ENCODE results near the gene HMGN4. TPM values are rescaled to one million over a fixed set of nuclear protein-coding genes. Genes with fewer than 3 reads are reported as not detected.

The HMGN4 gene
- total RNA-seq, 2 experiments from 2014 or later, result 22.7 to 24.8 TPM

DNA sequence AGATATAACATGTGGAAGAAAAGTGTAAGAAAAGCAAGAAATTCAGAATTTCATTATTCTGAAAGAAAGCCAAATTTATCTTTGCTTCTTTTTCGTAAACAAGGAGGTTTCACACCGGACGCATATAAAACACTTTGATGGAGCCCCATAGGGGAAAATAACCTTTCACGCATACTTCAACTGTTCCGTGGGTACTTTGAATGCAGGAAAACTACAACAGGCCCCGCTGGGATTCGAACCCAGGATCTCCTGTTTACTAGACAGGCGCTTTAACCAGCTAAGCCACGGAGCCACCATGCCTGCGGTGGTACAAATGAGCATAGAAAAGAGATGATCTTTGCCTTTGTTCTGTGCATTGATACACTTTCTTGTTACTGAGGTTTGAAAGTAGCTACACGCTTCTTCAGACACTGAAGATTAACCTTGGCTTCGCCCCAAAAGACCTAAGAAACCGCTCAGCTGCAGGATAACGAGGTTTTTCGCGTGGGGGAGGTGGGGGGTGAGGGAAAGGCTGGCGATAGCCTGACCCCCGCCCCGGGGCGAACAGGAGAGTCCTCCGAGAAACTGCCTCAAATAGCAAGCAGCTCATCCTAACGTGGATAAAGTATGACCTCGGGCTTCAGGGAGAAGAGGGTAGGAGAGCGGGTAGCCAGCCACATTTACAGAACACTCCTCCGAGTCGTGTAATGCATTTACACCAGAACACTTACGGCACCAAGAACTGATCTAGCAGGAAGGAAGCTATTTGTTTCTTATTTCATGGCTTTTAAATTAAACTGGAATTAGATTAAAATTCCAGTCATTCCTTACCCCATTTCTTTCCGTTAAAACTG lies 5.3 kb upstream of the HMGN4 start:
- peaks cover 6% of the 10 kb centered on the region for H3K9me3 Mint-ChIP-seq
- intact Hi-C loops (cut with DNase I, micrococcal nuclease), result loop anchor here in 1 of 2 experiments (1.0 to 10.0 kb wide), 3 partner anchors 12 to 942 kb away; partner anchors contain the start of gene ZNF184
- TF ChIP-seq, protein P1, sequence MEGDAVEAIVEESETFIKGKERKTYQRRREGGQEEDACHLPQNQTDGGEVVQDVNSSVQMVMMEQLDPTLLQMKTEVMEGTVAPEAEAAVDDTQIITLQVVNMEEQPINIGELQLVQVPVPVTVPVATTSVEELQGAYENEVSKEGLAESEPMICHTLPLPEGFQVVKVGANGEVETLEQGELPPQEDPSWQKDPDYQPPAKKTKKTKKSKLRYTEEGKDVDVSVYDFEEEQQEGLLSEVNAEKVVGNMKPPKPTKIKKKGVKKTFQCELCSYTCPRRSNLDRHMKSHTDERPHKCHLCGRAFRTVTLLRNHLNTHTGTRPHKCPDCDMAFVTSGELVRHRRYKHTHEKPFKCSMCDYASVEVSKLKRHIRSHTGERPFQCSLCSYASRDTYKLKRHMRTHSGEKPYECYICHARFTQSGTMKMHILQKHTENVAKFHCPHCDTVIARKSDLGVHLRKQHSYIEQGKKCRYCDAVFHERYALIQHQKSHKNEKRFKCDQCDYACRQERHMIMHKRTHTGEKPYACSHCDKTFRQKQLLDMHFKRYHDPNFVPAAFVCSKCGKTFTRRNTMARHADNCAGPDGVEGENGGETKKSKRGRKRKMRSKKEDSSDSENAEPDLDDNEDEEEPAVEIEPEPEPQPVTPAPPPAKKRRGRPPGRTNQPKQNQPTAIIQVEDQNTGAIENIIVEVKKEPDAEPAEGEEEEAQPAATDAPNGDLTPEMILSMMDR (IDR thresholded peaks at IDR 0.05), result no peak

DNA sequence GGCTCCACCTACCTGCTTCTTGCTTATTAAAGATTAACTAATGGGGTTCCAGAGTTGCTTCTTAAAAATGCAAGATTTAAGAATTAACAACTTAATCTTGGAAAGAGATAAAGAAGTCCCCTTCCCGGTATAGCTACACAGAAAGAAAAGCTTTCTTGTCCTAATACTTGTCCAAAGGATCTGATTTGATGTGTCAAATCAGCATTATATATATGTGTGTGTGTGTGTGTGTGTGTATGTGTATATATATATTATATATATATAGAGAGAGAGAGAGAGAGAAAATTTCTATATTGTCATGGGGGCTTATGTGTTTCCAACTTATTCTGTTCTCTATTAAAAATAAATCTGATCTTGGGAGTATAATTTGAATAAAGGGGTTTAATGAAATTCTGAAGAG lies 4.6 kb upstream of the HMGN4 start:
- Mint-ChIP-seq H3K4me1 (ENCODE audit: low read depth) (peaks cover 51% of the 10 kb centered on the region), H3K27ac (peak overlapping the region; percentile 97), H3K36me3 (ENCODE audit: low read depth) (peaks cover 41% of the 10 kb centered on the region), H3K4me3 (peak overlapping the region; percentile 98), H3K9me3 (peaks cover 6% of the 10 kb centered on the region), H3K27me3 (peaks cover 19% of the 10 kb centered on the region)
- intact Hi-C loops (cut with DNase I, micrococcal nuclease), result loop anchor here in 1 of 2 experiments (2.0 to 10.0 kb wide), 2 partner anchors 59 to 941 kb away; partner anchors contain the start of gene ZNF184
- H3K36me3 ChIP-seq (ENCODE audit: insufficient read depth, low read length), result no peaks in the 10 kb centered on the region
- DNase-seq (no peak), ATAC-seq (ENCODE audit: poor library complexity) (no peak)
- H3K27ac ChIP-seq (ENCODE audit: low read depth in 1 of 2, low read length in 2 of 2), result peak overlapping the region in 1 of 2 donors; percentile 20
- ChIA-PET CTCF (interaction anchor here (0.8 to 3.1 kb wide), 7 partner anchors 12 to 192 kb away, joined by 3 to 15 read pairs (median 4); no protein-coding TSS in a partner anchor), POLR2A (interaction anchor here (0.6 to 2.8 kb wide), 37 partner anchors 9 to 600 kb away, joined by 3 to 40 read pairs (median 5); partner anchors contain the start of gene BTN1A1)
- H3K4me3 ChIP-seq (ENCODE audit: low read length), result peak overlapping the region; percentile 72
- H3K27me3 ChIP-seq (ENCODE audit: control insufficient read depth in 1 of 2, insufficient read depth in 2 of 2, low read length in 2 of 2), result no peaks in the 10 kb centered on the region
- H3K4me1 ChIP-seq (ENCODE audit: insufficient read depth, low read length), result peaks cover 30% of the 10 kb centered on the region
- TF ChIP-seq, protein P1 (IDR thresholded peaks at IDR 0.05), result no peak
- no peaks in the 10 kb centered on the region for H3K9me3 ChIP-seq (ENCODE audit: control insufficient read depth in 1 of 2, insufficient read depth in 1 of 2, low read length in 2 of 2)

More for the DNA sequence above, 5.3 kb upstream of the HMGN4 start:
- Mint-ChIP-seq H3K27me3 (peaks cover 16% of the 10 kb centered on the region), H3K4me3 (peak overlapping the region; percentile 98), H3K4me1 (ENCODE audit: low read depth) (peaks cover 50% of the 10 kb centered on the region), H3K27ac (peak overlapping the region; percentile 97), H3K36me3 (ENCODE audit: low read depth) (peaks cover 35% of the 10 kb centered on the region)
- peak; percentile 36 for ATAC-seq (ENCODE audit: poor library complexity)
- peak overlapping the region; percentile 72 for H3K4me3 ChIP-seq (ENCODE audit: low read length)
- H3K4me1 ChIP-seq (ENCODE audit: insufficient read depth, low read length), result peaks cover 28% of the 10 kb centered on the region
- CTCF ChIA-PET, result interaction anchor here (0.8 to 3.1 kb wide), 7 partner anchors 11 to 191 kb away, joined by 3 to 15 read pairs (median 4); no protein-coding TSS in a partner anchor
- peak overlapping the region; percentile 20 to 59 for H3K27ac ChIP-seq (ENCODE audit: low read depth in 1 of 2, low read length in 2 of 2)
- H3K9me3 ChIP-seq (ENCODE audit: control insufficient read depth in 1 of 2, insufficient read depth in 1 of 2, low read length in 2 of 2), result no peaks in the 10 kb centered on the region
- no peaks in the 10 kb centered on the region for H3K36me3 ChIP-seq (ENCODE audit: insufficient read depth, low read length)
- POLR2A ChIA-PET, result interaction anchor here (0.6 to 2.8 kb wide), 44 partner anchors 9 to 600 kb away, joined by 3 to 40 read pairs (median 4); partner anchors contain the start of gene BTN1A1
- peak; percentile 79 to 96 (median 90) for DNase-seq
- no peaks in the 10 kb centered on the region for H3K27me3 ChIP-seq (ENCODE audit: control insufficient read depth in 1 of 2, insufficient read depth in 2 of 2, low read length in 2 of 2)

DNA sequence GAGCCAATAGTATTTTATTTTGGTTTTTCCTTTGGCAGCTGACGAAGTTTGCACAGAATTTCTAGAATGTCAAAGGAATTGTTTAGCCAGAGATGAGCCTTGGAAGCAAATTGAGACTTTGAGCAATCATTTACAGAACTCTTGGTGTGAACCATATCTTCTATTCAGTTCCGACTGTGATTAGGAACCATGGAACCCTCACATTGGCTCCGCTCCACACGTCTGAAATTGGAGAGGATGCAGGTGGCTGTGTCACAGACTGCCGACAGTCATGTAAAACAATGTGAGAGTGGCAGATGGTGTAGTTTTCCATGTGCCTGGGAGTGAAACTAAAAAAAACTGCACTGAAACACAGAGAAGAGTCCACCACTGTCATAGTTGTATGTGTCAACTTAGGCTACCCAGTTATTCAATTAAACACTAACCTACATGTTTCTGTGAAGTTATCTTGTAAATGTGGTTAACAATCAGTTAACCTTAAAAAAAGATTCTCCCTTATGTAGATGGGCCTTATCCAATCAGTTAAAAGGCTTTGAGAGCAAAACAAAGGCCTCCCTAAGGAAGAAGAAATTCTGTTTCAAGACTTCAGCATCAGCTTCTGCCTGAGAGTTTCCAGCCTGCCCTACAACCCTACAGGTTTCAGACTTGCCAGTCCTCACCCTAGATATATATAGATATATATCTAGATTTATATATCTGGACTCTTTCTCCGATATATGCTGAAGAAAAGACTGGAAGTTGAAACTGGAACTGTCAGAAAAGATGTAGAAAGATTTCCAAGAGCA lies 3.3 kb upstream of the HMGN4 start:
- Mint-ChIP-seq H3K27me3 (peaks cover 19% of the 10 kb centered on the region), H3K4me1 (ENCODE audit: low read depth) (peaks cover 61% of the 10 kb centered on the region), H3K27ac (no peak overlapping the region), H3K9me3 (peaks cover 6% of the 10 kb centered on the region), H3K4me3 (peak overlapping the region; percentile 35), H3K36me3 (ENCODE audit: low read depth) (peaks cover 48% of the 10 kb centered on the region)
- CTCF ChIA-PET, result interaction anchor here (3.1 kb wide), 1 partner anchor 193 kb away, joined by 14 read pairs; no protein-coding TSS in a partner anchor
- H3K4me3 ChIP-seq (ENCODE audit: low read length), result no peak overlapping the region
- TF ChIP-seq, protein P1 (IDR thresholded peaks at IDR 0.05), result no peak
- H3K27ac ChIP-seq (ENCODE audit: low read depth in 1 of 2, low read length in 2 of 2), result no peak overlapping the region
- intact Hi-C loops (cut with DNase I, micrococcal nuclease), result loop anchor here in 1 of 2 experiments (5.0 to 10.0 kb wide), 3 partner anchors 78 to 940 kb away; partner anchors contain the start of genes BTN2A1, BTN3A3 and ZNF184
- H3K4me1 ChIP-seq (ENCODE audit: insufficient read depth, low read length), result peaks cover 43% of the 10 kb centered on the region
- H3K36me3 ChIP-seq (ENCODE audit: insufficient read depth, low read length), result peaks cover 1% of the 10 kb centered on the region
- no peaks in the 10 kb centered on the region for H3K27me3 ChIP-seq (ENCODE audit: control insufficient read depth in 1 of 2, insufficient read depth in 2 of 2, low read length in 2 of 2)
- DNase-seq (no peak), ATAC-seq (ENCODE audit: poor library complexity) (no peak)
- no peaks in the 10 kb centered on the region for H3K9me3 ChIP-seq (ENCODE audit: control insufficient read depth in 1 of 2, insufficient read depth in 1 of 2, low read length in 2 of 2)
- POLR2A ChIA-PET, result interaction anchor here (0.8 to 4.4 kb wide), 6 partner anchors 14 to 346 kb away, joined by 3 to 113 read pairs (median 50); a partner anchor contains a TSS
